K562 (cell line): ENCODE results near the gene POU2F1.

Source experiments
- NR2F6 ChIP-seq: fragments of 450-650 bp; formaldehyde crosslinking; IDR thresholded peaks from 2 replicates; pipeline ENCODE4 v1.4.0; 2020; ENCODE audit warnings: mild to moderate bottlenecking
- POLR2A ChIP-seq: fragments of 450-650 bp; conservative IDR thresholded peaks from 2 replicates; pipeline ENCODE4 v1.6.1; 2016
- ZNF133 ChIP-seq: fragments of 250-450 bp; sonication (Bioruptor Pico); IDR thresholded peaks from 2 replicates; pipeline ENCODE4 v1.4.0; 2020; ENCODE audit warnings: mild to moderate bottlenecking
- TF ChIP-seq, protein P1 (sequence below): sonication (generic); formaldehyde crosslinking; IDR thresholded peaks from 2 replicates; pipeline ENCODE4 v1.8.0; 2022; ENCODE audit warnings: mild to moderate bottlenecking, missing genetic modification reagents
- TF ChIP-seq, protein P2 (sequence below), 3 experiments: IDR thresholded peaks in 2 of 3; conservative IDR thresholded peaks in 1 of 3; 2 replicates each; pipeline ENCODE4 v1.5.1; 2011 to 2012; ENCODE audit warnings: low read length in 3 of 3, mild to moderate bottlenecking in 3 of 3, control low read depth in 2 of 3, improper control_type of control experiment in 1 of 3, inconsistent platforms in 1 of 3, low read depth in 1 of 3, mixed read lengths in 1 of 3, moderate library complexity in 1 of 3; ENCODE audit not compliant: insufficient read depth in 2 of 3
- TF ChIP-seq, protein P3 (sequence below): fragments of 200-600 bp; sonication (generic); IDR thresholded peaks from one replicate; pipeline ENCODE4 v1.6.1; 2012; ENCODE audit warnings: mild to moderate bottlenecking, low read depth, low read length, inconsistent platforms

DNA sequence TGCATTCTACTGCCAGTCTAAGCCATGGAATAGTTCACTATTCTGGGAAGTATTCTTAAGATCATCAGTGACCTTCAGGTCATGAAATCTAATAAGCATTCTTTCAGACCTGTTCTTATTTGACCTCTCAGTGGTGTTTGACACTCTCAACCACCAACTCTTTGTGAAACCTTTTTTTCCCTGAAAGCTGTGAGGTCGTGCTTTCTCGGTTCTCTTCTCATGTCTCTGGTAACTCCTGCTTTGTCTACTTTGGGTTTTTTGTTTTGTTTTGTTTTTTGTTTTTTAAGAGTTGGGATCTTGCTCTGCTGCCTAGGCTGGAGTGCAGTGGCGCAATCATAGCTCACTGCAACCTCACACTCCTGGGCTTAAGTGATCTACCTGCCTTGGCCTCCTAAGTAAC is 56.3 kb downstream of the POU2F1 start:
- TF ChIP-seq ZNF133 (CRISPR knock-in tag) (no peak), POLR2A (no peak), NR2F6 (CRISPR knock-in tag) (no peak)
- TF ChIP-seq, protein P1, sequence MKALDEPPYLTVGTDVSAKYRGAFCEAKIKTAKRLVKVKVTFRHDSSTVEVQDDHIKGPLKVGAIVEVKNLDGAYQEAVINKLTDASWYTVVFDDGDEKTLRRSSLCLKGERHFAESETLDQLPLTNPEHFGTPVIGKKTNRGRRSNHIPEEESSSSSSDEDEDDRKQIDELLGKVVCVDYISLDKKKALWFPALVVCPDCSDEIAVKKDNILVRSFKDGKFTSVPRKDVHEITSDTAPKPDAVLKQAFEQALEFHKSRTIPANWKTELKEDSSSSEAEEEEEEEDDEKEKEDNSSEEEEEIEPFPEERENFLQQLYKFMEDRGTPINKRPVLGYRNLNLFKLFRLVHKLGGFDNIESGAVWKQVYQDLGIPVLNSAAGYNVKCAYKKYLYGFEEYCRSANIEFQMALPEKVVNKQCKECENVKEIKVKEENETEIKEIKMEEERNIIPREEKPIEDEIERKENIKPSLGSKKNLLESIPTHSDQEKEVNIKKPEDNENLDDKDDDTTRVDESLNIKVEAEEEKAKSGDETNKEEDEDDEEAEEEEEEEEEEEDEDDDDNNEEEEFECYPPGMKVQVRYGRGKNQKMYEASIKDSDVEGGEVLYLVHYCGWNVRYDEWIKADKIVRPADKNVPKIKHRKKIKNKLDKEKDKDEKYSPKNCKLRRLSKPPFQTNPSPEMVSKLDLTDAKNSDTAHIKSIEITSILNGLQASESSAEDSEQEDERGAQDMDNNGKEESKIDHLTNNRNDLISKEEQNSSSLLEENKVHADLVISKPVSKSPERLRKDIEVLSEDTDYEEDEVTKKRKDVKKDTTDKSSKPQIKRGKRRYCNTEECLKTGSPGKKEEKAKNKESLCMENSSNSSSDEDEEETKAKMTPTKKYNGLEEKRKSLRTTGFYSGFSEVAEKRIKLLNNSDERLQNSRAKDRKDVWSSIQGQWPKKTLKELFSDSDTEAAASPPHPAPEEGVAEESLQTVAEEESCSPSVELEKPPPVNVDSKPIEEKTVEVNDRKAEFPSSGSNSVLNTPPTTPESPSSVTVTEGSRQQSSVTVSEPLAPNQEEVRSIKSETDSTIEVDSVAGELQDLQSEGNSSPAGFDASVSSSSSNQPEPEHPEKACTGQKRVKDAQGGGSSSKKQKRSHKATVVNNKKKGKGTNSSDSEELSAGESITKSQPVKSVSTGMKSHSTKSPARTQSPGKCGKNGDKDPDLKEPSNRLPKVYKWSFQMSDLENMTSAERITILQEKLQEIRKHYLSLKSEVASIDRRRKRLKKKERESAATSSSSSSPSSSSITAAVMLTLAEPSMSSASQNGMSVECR (CRISPR knock-in tag): no peak
- TF ChIP-seq, protein P2, sequence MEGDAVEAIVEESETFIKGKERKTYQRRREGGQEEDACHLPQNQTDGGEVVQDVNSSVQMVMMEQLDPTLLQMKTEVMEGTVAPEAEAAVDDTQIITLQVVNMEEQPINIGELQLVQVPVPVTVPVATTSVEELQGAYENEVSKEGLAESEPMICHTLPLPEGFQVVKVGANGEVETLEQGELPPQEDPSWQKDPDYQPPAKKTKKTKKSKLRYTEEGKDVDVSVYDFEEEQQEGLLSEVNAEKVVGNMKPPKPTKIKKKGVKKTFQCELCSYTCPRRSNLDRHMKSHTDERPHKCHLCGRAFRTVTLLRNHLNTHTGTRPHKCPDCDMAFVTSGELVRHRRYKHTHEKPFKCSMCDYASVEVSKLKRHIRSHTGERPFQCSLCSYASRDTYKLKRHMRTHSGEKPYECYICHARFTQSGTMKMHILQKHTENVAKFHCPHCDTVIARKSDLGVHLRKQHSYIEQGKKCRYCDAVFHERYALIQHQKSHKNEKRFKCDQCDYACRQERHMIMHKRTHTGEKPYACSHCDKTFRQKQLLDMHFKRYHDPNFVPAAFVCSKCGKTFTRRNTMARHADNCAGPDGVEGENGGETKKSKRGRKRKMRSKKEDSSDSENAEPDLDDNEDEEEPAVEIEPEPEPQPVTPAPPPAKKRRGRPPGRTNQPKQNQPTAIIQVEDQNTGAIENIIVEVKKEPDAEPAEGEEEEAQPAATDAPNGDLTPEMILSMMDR (IDR thresholded peaks at IDR 0.05 in 2 of 3, conservative IDR thresholded peaks at IDR 0.05 in 1 of 3; ENCODE audit: insufficient read depth in 2 of 3, low read depth in 1 of 3, low read length in 3 of 3): no peak
- TF ChIP-seq, protein P3, sequence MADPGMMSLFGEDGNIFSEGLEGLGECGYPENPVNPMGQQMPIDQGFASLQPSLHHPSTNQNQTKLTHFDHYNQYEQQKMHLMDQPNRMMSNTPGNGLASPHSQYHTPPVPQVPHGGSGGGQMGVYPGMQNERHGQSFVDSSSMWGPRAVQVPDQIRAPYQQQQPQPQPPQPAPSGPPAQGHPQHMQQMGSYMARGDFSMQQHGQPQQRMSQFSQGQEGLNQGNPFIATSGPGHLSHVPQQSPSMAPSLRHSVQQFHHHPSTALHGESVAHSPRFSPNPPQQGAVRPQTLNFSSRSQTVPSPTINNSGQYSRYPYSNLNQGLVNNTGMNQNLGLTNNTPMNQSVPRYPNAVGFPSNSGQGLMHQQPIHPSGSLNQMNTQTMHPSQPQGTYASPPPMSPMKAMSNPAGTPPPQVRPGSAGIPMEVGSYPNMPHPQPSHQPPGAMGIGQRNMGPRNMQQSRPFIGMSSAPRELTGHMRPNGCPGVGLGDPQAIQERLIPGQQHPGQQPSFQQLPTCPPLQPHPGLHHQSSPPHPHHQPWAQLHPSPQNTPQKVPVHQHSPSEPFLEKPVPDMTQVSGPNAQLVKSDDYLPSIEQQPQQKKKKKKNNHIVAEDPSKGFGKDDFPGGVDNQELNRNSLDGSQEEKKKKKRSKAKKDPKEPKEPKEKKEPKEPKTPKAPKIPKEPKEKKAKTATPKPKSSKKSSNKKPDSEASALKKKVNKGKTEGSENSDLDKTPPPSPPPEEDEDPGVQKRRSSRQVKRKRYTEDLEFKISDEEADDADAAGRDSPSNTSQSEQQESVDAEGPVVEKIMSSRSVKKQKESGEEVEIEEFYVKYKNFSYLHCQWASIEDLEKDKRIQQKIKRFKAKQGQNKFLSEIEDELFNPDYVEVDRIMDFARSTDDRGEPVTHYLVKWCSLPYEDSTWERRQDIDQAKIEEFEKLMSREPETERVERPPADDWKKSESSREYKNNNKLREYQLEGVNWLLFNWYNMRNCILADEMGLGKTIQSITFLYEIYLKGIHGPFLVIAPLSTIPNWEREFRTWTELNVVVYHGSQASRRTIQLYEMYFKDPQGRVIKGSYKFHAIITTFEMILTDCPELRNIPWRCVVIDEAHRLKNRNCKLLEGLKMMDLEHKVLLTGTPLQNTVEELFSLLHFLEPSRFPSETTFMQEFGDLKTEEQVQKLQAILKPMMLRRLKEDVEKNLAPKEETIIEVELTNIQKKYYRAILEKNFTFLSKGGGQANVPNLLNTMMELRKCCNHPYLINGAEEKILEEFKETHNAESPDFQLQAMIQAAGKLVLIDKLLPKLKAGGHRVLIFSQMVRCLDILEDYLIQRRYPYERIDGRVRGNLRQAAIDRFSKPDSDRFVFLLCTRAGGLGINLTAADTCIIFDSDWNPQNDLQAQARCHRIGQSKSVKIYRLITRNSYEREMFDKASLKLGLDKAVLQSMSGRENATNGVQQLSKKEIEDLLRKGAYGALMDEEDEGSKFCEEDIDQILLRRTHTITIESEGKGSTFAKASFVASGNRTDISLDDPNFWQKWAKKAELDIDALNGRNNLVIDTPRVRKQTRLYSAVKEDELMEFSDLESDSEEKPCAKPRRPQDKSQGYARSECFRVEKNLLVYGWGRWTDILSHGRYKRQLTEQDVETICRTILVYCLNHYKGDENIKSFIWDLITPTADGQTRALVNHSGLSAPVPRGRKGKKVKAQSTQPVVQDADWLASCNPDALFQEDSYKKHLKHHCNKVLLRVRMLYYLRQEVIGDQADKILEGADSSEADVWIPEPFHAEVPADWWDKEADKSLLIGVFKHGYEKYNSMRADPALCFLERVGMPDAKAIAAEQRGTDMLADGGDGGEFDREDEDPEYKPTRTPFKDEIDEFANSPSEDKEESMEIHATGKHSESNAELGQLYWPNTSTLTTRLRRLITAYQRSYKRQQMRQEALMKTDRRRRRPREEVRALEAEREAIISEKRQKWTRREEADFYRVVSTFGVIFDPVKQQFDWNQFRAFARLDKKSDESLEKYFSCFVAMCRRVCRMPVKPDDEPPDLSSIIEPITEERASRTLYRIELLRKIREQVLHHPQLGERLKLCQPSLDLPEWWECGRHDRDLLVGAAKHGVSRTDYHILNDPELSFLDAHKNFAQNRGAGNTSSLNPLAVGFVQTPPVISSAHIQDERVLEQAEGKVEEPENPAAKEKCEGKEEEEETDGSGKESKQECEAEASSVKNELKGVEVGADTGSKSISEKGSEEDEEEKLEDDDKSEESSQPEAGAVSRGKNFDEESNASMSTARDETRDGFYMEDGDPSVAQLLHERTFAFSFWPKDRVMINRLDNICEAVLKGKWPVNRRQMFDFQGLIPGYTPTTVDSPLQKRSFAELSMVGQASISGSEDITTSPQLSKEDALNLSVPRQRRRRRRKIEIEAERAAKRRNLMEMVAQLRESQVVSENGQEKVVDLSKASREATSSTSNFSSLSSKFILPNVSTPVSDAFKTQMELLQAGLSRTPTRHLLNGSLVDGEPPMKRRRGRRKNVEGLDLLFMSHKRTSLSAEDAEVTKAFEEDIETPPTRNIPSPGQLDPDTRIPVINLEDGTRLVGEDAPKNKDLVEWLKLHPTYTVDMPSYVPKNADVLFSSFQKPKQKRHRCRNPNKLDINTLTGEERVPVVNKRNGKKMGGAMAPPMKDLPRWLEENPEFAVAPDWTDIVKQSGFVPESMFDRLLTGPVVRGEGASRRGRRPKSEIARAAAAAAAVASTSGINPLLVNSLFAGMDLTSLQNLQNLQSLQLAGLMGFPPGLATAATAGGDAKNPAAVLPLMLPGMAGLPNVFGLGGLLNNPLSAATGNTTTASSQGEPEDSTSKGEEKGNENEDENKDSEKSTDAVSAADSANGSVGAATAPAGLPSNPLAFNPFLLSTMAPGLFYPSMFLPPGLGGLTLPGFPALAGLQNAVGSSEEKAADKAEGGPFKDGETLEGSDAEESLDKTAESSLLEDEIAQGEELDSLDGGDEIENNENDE: no peak
